GM13976 (cell line): ENCODE results near the gene ZP1.

Source experiments
- DNase-seq: peaks from one replicate; pipeline ENCODE4 v3.0.0; 2012; ENCODE audit warnings: low spot score
- CTCF ChIP-seq: IDR thresholded peaks from 2 replicates; pipeline ENCODE4 v1.5.1; 2012; ENCODE audit warnings: borderline replicate concordance, mild to moderate bottlenecking; ENCODE audit not compliant: insufficient read depth; ENCODE audit errors: extremely low read depth, missing control alignments, control extremely low read depth
- in situ Hi-C: fragments of 300-500 bp; cut with MboI; formaldehyde crosslinking; loops from one replicate; pipeline ENCODE4 v1.12.0; 2022; ENCODE audit warnings: low sequenced_read_pairs, mixed read lengths, inconsistent platforms; ENCODE audit not compliant: unreplicated experiment

The ZP1 gene

DNA sequence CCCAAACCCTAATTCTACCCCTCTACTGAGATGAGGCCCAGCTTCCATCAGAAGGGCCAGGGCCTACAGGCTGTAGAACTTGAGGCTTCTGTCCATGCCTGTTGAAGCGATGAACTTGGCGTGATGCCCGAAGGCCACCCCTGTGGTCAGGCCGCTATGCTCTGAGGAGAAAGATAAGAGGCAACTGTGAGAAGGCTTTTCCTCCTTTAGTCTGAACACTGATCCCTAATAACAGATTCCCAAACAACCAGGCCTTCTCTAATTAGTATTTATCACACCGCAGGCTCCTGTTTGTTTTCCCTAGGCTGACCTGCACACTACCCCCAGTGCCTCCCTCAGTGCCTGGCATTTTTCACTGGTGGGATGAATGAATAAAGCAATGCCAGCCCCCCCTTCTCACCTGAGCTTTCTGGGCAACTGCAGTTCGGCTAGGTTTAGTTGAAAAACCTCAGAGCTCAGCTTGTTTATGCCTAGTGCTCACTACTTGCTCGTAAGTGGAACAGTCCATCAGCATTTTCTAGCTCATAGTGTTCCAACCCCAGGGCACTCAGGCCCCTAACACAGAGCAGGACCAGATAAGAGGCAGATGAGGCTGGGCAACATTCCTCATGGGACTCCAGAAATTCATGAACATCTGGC lies 23.9 kb downstream of the ZP1 start:
- TF ChIP-seq CTCF = no peak
- in situ Hi-C loops = loop anchor here (10.0 kb wide), 2 partner anchors 56 to 116 kb away; no protein-coding TSS in a partner anchor
- DNase-seq = no peak

- DNase-seq = no peak
- no peak for TF ChIP-seq CTCF
- in situ Hi-C loops = loop anchor here (10.0 kb wide), 2 partner anchors 61 to 121 kb away; no protein-coding TSS in a partner anchor
Measured at GRCh38 chr11:60895687-60896086, 28.3 kb downstream of the ZP1 start.

DNA sequence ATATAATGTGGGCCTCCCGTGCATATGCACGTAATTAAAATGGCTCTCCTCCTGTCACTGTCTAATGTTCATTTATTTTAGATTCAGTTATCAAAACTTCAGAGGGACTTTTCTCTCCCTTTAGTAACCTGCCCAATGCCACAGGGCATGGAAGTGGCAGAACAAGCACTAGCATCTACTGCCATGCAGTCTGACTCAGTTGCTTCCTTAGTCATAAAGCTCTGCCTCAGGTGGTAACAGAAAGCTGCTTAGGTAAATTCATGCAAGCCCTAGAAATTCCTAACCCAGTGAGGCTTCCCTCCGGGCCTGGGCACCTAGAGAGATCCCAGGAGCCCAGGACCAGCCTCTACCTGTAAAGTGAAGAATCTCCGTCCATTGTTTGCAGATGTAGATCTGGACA lies 30.2 kb downstream of the ZP1 start:
- no peak for DNase-seq
- in situ Hi-C loops = loop anchor here (10.0 kb wide), 2 partner anchors 63 to 123 kb away; no protein-coding TSS in a partner anchor
- TF ChIP-seq CTCF = no peak

DNA sequence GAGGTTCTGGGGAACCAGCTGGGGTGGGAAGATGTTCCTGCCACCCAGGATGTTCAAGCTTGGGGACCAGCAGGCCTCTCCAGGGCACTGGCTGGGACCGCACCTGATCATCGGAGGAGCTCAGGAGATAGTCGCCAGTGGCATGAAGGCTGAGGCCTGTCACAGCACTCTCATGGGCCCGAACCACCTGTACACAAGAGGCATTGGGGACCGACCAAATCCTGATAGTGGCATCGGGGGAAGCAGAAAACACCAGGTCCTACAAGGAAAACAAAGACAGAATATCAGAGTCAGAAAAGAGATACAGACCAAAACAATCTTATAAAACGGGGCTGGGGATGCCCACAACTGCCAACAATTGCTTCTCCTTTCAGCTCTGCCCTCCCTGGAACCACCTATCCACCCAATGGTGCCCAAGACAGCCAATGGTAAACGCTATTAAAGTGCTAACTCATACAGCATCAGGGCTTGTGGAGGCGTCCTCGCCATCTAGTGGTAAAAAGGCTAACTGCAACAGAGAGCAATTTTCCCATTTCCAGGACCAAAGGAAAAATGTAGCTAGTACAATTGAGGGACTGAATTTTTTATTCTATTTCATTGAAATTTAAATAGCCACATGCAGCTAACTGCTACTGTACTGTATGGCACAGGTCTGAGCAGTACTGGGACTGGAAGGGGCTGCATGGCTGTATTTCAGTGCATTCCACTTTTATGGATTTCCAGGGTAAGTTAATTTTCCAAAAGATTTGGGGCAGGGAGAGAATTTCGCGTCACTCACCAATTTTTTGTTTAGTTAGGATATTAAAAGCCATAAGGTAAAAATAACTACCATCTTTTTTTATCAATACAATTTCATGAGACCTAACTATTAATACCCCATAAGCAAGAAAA lies 31.9 kb downstream of the ZP1 start:
- DNase-seq = peak; percentile 51
- peak; percentile 85 for TF ChIP-seq CTCF
- in situ Hi-C loops = loop anchor here (10.0 kb wide), 2 partner anchors 64 to 124 kb away; no protein-coding TSS in a partner anchor

- no peak for DNase-seq
- no peak for TF ChIP-seq CTCF
- in situ Hi-C loops = loop anchor here (10.0 kb wide), 2 partner anchors 65 to 125 kb away; no protein-coding TSS in a partner anchor
Measured at GRCh38 chr11:60899977-60900376, 32.6 kb downstream of the ZP1 start.

- in situ Hi-C loops = no loop called here
- TF ChIP-seq CTCF = no peak
- no peak for DNase-seq
Measured at GRCh38 chr11:60900673-60901404, 33.5 kb downstream of the ZP1 start.
